Nucleus accumbens (tissue), 56 donors: ENCODE measurements around the gene RIOK2.
"Not testable (repeated sequence)": the region's sequence is repeated elsewhere in the genome, so short reads cannot be mapped to it uniquely, and the experiment has no call there.

Experiments used
- DNase-seq, 56 donors: peaks; one replicate each; lab custom pipeline; 2025; lab: John Stamatoyannopoulos, UW

The RIOK2 gene

DNA sequence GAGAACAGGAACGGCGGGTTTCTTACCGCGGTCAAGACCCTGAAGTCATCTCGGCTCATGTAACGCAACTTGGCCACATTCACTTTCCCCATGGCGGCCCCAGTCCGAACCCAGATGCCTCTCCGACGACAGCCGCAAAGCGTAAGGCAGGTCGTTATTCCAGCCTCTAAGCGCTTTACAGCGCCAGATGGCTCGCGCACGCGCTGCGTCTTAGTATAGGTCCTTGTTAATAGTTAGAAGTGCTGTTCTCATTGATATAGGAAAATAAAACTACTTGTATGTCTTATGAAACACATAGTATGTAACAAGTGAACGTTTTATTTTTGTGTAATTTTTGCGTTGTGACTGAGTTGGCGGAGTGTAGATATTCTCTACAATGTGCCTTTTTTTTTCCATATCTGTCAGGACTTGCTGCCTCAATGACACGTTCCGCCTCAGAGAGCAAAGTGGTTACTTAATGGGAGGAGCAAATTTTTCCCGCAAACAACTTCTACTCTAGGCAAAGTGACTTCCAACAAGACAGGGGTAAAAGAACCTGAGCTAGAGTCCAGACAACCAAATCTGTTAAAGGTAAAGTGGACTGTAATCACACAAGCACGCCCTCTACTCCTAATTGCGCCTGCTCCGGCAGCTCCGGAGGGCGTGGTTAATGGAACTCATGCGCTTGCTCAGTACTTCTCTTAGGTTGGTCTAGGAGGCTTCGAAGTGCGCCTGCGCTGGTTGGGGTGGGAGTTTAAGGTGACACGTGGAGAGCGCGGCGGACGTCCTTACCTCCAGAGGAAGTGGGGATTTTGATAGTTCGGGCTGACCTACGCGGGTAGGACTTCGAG is at the start of gene RIOK2:
RIOK2 (minus strand) TSS at position 148 of the 830 bp plus-strand sequence; CDS start at position 92, 56 bp downstream.
- peak; percentile 44 to 95 (median 87) for DNase-seq

DNA sequence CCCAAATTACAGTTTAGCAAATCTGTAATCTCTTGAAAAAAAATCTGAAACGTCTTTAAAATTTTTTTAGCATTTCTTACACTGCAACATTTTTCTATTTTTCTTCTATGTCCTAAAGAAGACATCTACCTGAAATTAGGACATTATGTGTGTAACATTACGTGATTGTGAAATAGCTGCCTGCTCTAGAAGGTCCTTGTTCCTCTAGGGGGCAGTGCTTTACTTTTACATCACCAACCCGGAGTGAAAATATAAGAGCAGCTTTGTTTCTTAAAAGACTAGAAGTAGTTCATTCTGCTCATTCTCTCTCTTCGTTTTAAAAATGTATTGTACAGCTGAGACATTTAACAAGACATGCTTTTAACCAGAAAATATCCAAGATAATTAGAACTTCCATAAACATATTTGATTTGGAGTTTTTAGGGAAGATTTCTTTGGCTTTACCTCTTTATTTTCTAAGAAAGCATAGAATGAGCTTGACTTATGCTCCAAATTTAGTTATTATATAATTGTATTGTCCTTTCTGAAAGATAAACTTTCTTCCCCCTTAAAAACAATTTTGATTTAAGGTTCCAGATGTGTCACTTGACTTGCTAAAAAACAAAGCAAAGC is 48.1 kb upstream of the RIOK2 start:
- peak in 22 of 56 donors; percentile 0 to 65 (median 8) for DNase-seq

DNA sequence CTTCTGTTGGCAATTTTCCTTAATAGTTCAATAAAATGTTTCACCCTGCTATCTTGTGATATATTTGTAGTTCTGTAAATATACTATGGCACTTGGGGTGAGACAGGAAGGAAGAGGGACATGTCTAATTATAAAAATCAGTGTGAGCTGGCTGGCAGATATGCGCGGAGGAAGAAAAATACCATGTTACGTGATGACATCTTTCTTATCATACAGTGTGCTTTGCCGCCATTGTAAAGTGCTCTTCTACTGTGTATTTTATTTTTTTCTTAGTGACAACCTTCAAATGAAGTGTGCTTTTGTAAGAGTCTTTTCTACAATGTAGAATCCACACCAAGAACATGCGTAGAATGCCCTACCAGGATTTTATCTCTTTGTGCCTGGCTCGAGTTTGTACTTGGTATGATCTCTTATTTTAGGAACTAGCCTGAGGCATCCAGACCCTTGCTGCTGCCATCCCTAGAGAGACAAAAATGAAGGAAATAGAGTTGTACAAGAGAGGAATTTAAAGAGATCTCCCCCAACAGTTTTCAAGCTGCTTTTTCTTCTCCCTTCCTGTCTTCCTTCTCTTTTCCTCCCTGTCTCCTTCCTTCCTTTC is 46.7 kb upstream of the RIOK2 start:
- no peak for DNase-seq

DNA sequence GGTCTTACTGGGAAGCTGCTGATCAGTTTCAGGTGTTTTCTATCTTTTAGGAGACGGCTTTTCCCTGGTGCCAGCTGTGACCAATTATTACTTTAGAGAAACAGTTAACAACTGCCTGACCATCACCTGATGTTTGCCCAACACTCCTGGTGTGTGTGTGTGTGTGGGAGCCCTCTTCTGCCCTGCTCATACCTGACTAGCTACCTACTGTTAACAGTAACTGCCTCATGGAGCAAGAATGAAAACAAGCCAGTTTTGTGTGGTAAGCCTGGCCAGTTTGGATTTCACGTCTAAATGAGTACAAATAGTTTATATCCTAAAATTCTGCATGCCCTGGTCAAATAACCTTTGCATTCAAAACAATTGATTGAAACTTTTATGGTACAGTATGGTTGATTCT is 46.1 kb upstream of the RIOK2 start:
- no peak for DNase-seq

DNA sequence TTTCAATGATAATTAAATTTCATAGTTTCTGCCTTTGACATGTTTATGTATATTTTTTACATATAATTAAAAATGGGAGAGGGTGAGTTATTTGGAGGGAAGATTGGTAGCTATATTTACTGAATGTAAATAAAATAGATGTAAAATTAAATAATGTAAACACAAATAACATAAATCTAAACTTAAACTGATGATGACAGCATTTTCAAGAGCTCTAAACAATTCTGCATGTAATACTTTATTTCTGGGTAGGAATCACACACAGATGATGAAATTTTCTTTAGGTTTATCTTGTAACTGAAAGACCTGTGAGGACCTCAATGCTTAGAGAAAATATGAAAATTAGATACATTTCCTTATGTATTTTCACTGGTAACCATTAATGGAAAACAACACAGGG is 42.2 kb upstream of the RIOK2 start:
- DNase-seq: no peak

DNA sequence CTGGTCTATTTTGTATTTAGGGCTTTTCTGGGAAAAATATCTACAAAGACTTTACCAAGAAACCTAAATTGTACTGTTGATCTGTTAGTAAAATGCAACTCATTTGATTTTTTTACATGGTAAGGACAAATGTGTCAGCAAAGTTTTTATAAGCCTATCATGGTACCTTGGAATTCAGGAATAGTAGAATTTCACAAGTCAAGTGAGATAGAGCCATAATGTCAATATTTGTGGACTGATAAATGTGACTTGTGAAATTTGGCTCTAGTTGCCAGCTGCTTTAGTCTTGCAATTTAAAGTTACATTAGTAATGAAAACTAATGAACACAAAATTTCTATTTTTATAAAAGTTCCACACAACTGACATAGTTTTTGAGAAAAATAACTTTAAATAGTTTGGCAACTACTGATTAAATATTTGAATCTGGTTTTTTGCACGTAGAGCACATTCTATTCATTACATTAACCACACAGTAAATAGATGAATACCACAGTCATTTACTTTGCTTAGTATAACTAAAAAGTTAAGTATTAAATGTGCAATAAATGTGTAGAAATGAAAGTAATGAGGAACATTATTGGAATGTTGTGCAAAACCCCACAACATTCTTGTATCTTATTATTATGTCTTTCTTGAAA is 41.2 kb upstream of the RIOK2 start:
- DNase-seq: no peak

- no peak for DNase-seq
Observed at GRCh38 chr5:97223596-97223995, 40.5 kb upstream of the RIOK2 start.

- DNase-seq: no peak
Observed at GRCh38 chr5:97209343-97209742, 26.3 kb upstream of the RIOK2 start.

GRCh38 chr5:97208714-97209113 is 25.7 kb upstream of the RIOK2 start:
- no peak for DNase-seq

DNA sequence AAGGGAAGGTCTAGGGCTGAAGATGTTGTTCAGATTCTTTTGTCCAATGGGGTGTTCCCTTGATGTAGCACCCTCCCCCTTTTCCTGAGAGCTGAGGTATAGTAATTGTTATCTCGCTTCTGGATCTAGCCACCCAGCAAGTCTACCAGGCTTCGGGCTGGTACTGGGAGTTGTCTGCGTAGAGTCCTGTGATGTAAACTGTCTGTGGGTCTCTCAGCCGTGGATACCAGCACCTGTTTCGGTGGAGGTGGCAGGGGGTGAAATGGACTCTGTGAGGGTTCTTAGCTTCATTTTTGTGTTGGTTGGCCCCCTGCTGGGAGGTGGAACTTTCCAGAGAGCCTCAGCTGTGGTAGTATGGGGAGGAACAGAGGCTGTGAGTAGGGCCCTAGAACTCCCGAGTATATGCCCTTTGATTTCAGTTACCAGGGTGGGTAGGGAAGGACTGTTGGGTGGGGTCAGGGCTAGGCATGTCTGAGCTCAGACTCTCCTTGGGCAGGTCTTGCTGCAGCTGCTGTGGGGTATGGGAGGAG is 25.2 kb upstream of the RIOK2 start:
- no peak for DNase-seq

GRCh38 chr5:97194366-97194765 is 11.3 kb upstream of the RIOK2 start:
- no peak for DNase-seq

DNA sequence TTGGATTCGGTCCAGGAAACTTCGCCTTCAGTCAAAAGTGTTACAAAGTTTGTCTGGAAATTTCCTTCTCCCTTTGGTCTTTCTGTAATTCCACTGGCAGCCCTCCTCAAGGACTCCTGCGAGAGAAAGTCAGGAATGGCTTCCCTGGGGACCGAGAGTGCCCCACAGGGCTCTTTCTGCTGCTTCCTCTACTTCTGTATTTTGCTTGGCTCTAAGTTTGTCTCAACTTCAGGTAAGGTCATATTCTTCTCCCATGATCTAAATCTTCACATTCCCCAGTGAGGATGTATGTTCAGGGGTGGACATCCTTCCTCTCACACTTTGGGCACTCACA is 10.3 kb upstream of the RIOK2 start:
- no peak for DNase-seq

GRCh38 chr5:97192580-97193354 is 9.7 kb upstream of the RIOK2 start:
- no peak for DNase-seq

GRCh38 chr5:97191893-97192292 is 8.8 kb upstream of the RIOK2 start:
- no peak for DNase-seq

- DNase-seq: not testable (repeated sequence)
Observed at GRCh38 chr5:97189523-97189922, 6.5 kb upstream of the RIOK2 start.

DNA sequence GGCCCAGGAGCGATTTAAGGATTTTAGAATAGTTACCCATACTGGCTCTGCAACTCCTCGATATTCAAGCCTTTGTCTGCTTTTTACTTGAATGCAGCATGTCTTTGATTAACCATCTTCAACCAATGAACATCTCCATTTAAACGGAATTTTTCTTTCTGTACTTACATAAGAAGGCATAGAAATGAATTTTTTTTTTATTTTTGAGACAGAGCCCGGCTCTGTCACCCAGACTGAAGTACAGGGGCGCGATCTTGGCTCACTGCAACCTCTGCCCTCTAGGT is 825 bp upstream of the RIOK2 start:
- no peak for DNase-seq

DNA sequence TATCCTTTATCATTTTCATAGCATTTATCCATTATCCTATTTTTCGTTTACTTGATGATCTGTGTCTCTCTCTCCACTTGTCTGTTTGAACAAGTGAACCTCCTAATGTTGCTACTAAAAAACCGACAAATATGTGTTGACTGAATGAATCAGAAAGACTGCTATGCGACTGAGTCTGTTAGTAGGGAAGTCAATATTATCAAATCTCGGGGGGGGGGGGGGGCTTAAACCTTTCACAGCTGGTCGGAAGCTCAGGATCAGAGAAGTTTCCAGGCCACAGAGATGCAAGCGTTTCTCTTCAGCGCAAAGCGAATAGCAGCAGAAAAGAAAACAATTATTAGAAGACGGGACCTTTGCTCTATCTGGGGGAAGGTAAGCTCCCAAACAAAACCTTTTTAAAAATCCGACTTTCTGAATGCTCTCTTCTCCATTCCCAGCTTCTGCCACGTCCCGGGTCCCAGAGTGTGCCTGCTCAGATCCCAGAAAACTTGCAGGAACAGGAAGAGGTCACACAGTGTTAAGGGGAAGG is 412 bp downstream of the RIOK2 start:
- DNase-seq: peak in 1 of 56 donors; percentile 44

DNA sequence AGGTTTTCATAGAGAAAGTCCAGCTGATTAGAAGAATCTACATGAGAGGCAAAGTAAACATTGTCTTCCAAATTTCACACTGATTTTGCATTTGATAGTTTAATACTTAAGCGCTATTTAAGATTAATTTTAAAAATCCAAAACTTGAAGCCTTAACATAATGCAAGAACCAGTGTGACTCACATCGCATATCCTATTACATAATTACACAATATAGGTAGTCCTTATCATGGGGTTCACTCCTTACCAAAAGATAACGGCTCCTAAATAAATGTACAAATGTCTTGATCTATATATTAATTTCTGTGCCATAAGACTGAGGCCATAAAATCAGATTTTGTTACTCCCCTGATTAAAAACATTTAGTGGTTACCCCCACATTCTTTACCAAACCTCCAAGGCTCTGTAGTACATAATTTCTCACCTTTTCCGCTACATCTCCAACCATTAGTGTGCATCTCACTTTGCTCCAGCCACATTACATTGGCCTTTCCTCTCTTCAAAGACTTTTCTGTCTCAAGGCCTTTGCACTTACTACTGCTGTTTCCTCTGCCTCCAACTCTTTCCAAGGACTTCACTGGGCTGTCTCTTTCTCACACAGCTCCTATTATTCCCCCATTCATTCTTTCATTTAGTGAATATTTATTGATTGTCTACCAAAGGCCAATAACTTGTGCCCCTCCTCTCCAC is 1.0 kb downstream of the RIOK2 start:
- DNase-seq: no peak

DNA sequence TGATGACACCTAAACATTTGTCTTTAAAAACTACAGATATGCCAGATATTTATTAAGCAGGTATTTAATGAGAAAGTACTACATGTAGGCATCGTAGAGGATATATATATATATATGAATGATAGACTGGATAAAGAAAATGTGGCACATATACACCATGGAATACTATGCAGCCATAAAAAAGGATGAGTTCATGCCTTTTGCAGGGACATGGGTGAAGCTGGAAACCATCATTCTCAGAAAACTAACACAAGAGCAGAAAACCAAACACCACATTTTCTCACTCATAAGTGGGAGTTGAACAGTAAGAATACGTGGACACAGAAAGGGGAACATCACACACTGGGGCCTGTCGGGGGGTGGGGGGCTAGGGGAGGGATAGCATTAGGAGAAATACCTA is 3.6 kb downstream of the RIOK2 start:
- not testable (repeated sequence) for DNase-seq

GRCh38 chr5:97172227-97172626 is 10.8 kb downstream of the RIOK2 start:
- DNase-seq: no peak
